ENCODE results near the gene CFAP20DC.
"Not testable (repeated sequence)": the region's sequence is repeated elsewhere in the genome, so short reads cannot be mapped to it uniquely, and the experiment has no call there.

Gene CFAP20DC

DNA sequence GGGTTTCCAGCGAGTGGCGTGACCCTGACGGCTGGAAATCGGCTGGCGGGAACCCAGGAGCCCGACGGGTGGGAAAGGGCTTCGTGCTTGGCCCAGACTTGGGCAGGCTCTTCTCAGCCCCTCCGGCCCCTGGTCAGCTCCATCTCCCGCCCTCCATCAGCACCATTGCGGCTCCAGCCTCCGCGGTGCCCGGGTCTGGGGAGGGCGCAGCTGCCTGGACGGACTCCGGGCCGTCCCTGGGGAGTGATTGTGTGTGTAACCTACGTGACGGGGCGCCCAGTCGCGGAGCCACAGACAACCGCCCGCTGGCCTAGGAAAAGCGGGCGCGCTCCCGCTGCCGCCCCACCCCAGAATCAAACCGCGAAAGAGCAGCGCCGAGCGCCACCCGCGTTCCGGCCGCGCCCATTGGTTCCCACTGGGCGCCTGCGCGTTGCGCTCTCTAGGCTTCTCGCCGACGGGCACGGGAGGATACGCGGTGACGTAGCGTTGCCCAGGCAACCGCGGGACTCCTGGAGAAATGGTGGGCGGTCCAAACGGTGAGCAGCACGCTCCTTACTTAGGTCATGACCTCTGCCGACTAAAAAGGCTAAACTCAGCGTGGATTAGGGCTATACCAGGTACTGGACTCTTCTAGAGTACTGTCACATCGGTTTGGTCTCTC, at the start of gene CFAP20DC:
CFAP20DC (minus strand) TSS at position 355 of the 661 bp plus-strand sequence. CDS start 394 bp downstream, outside the sequence.
- peak; percentile 94 for DNase-seq
- in situ Hi-C loops (cut with HindIII; ENCODE audit: low pct_ligation_motif_present, low pct_unique_long_range_greater_than_20kb, low sequenced_read_pairs), result no loop called here

- DNase-seq; in situ Hi-C loops (cut with HindIII; ENCODE audit: low pct_ligation_motif_present, low pct_unique_long_range_greater_than_20kb, low sequenced_read_pairs): not testable (repeated sequence)
Measured at GRCh38 chr3:59098516-59098915, 48.7 kb upstream of the CFAP20DC start.

- in situ Hi-C loops (cut with HindIII; ENCODE audit: low pct_ligation_motif_present, low pct_unique_long_range_greater_than_20kb, low sequenced_read_pairs), result no loop called here
- no peak for DNase-seq
Measured at GRCh38 chr3:59094446-59094845, 44.6 kb upstream of the CFAP20DC start.

- no peak for DNase-seq
- in situ Hi-C loops (cut with HindIII; ENCODE audit: low pct_ligation_motif_present, low pct_unique_long_range_greater_than_20kb, low sequenced_read_pairs), result no loop called here
Measured at GRCh38 chr3:59093521-59093920, 43.7 kb upstream of the CFAP20DC start.

DNA sequence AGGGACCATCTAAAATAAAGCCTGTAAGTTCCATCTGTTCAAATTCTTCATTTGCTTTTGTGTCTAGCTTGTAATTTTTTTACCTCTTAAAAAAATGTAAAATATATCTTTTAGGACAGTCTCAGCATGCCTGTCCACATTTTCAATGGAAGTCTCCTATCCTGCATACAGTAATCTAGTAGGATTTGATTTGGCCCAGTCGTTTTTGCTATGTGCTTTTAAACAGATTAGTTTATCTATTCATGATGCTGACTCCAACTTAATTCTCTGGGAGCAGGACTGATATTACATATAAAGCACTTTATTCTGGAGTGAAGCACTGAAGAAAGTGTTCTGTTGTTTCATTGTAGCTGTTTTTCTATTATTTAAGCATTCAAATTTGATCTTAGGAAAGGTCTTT, 38.9 kb upstream of the CFAP20DC start:
- in situ Hi-C loops (cut with HindIII; ENCODE audit: low pct_ligation_motif_present, low pct_unique_long_range_greater_than_20kb, low sequenced_read_pairs), result no loop called here

GRCh38 chr3:59085976-59086375, 36.2 kb upstream of the CFAP20DC start:
- no peak for DNase-seq
- in situ Hi-C loops (cut with HindIII; ENCODE audit: low pct_ligation_motif_present, low pct_unique_long_range_greater_than_20kb, low sequenced_read_pairs), result no loop called here

More for the DNA sequence above, 38.9 kb upstream of the CFAP20DC start:
- no peak for DNase-seq

DNA sequence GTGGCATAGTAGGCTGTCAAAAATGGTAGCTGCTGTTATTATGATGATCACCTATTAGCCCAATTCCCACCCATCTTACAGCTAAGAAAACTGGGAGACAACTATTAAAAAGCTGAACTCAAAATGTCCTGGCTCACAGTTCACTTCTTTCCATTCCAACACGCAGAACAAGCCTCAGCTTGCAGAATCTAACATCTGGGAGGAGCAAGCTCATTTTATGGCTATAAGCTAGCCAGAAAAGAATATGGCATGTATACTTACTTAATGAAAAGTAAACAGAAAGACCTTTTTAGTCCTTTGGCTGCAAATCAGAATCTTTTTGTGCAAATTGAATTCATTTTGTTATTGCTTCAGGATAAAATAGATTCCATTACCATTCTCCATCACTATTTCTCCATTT, 34.8 kb upstream of the CFAP20DC start:
- in situ Hi-C loops (cut with HindIII; ENCODE audit: low pct_ligation_motif_present, low pct_unique_long_range_greater_than_20kb, low sequenced_read_pairs), result no loop called here
- no peak for DNase-seq

- in situ Hi-C loops (cut with HindIII; ENCODE audit: low pct_ligation_motif_present, low pct_unique_long_range_greater_than_20kb, low sequenced_read_pairs), result no loop called here
- no peak for DNase-seq
Measured at GRCh38 chr3:59082106-59082505, 32.3 kb upstream of the CFAP20DC start.

- DNase-seq, result no peak
- in situ Hi-C loops (cut with HindIII; ENCODE audit: low pct_ligation_motif_present, low pct_unique_long_range_greater_than_20kb, low sequenced_read_pairs), result no loop called here
Measured at GRCh38 chr3:59081071-59081470, 31.2 kb upstream of the CFAP20DC start.

- in situ Hi-C loops (cut with HindIII; ENCODE audit: low pct_ligation_motif_present, low pct_unique_long_range_greater_than_20kb, low sequenced_read_pairs), result no loop called here
- DNase-seq, result no peak
Measured at GRCh38 chr3:59079962-59080361, 30.1 kb upstream of the CFAP20DC start.

GRCh38 chr3:59074764-59075163, 24.9 kb upstream of the CFAP20DC start:
- no peak for DNase-seq
- in situ Hi-C loops (cut with HindIII; ENCODE audit: low pct_ligation_motif_present, low pct_unique_long_range_greater_than_20kb, low sequenced_read_pairs), result no loop called here

- in situ Hi-C loops (cut with HindIII; ENCODE audit: low pct_ligation_motif_present, low pct_unique_long_range_greater_than_20kb, low sequenced_read_pairs), result no loop called here
- DNase-seq, result no peak
Measured at GRCh38 chr3:59072681-59073080, 22.9 kb upstream of the CFAP20DC start.

DNA sequence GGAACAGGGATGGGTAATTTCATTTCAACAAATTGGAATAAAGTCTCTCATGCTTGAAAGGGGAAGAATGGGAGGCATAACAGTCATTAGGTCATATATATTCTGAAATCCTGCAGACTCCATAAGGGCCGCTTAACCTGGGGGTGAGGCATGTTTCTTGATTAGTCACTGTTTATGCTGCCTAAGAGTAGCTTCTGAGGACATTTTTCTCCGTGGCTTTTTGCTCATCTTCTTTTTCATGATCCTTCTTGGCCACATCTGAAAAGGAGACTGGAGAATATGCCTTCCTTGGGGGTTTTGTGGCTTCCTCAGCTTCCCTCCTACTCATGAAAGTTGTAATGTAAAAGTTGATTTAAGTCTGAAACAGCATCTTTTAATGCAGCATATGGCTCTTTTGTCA, 20.0 kb upstream of the CFAP20DC start:
- DNase-seq, result no peak
- in situ Hi-C loops (cut with HindIII; ENCODE audit: low pct_ligation_motif_present, low pct_unique_long_range_greater_than_20kb, low sequenced_read_pairs), result no loop called here

DNA sequence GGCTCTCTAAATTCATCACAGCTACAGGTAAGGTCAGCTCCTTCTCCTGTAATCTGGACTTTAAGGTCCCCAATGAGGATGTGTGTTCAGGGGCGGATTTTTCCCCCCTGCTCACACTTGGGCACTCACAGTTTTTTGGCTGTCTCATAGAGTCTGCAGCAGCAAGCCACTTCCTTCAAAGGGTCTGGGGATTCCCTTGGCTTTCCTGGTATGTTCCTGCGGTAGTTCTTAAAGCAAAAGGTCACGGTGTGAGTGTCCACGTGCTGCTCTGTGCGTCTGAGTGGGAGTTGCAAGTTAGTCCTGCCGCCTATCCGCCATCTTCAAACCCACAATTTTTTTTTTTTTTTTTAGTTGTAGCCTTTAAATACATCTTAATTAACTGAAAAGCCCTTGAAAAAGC, 15.4 kb upstream of the CFAP20DC start:
- DNase-seq, result no peak
- in situ Hi-C loops (cut with HindIII; ENCODE audit: low pct_ligation_motif_present, low pct_unique_long_range_greater_than_20kb, low sequenced_read_pairs), result no loop called here

DNA sequence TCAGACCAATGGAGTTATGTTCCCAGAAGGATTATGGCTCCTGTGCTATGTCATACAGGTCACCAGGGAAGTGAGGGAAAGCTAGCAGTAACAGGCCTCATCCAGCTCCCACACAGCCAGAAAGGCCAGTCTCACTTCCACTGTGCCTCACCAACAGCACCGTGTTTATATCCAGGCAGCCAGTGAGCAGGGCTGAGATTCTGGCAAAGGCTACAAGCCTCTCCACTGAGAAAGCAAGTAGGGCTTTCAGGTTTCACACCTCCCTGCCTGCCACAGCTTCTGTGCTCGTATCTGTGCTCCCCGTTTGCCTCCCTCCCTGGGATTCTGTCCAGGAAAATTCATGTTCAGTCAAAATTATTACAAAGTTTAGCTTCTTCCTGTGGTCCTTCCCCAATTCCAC, 14.9 kb upstream of the CFAP20DC start:
- in situ Hi-C loops (cut with HindIII; ENCODE audit: low pct_ligation_motif_present, low pct_unique_long_range_greater_than_20kb, low sequenced_read_pairs), result no loop called here
- DNase-seq, result no peak

DNA sequence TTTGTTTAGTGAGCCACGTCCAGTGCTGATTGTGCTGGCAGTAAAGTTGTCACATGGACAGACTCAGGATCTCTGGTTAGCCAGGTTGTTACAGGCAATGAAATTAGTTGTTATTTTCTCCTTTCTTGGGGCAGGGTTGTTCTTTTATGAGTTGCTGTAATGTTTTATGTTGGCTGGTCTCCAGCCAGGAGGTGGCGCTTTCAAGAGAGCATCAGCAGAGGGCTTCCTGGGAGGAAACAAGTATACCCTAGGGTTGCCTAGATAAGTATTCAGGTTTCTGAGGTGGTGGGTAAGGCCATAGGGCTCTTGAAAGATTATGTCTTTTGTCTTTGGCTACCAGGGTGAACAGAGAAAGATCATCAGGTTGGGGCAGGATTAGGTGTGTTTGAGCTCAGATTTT, 14.5 kb upstream of the CFAP20DC start:
- DNase-seq, result no peak
- in situ Hi-C loops (cut with HindIII; ENCODE audit: low pct_ligation_motif_present, low pct_unique_long_range_greater_than_20kb, low sequenced_read_pairs), result no loop called here

- in situ Hi-C loops (cut with HindIII; ENCODE audit: low pct_ligation_motif_present, low pct_unique_long_range_greater_than_20kb, low sequenced_read_pairs), result no loop called here
- DNase-seq, result no peak
Measured at GRCh38 chr3:59056706-59057105, 6.9 kb upstream of the CFAP20DC start.

GRCh38 chr3:59052803-59053411, 3.1 kb upstream of the CFAP20DC start:
- DNase-seq, result peak; percentile 53
- in situ Hi-C loops (cut with HindIII; ENCODE audit: low pct_ligation_motif_present, low pct_unique_long_range_greater_than_20kb, low sequenced_read_pairs), result no loop called here

DNA sequence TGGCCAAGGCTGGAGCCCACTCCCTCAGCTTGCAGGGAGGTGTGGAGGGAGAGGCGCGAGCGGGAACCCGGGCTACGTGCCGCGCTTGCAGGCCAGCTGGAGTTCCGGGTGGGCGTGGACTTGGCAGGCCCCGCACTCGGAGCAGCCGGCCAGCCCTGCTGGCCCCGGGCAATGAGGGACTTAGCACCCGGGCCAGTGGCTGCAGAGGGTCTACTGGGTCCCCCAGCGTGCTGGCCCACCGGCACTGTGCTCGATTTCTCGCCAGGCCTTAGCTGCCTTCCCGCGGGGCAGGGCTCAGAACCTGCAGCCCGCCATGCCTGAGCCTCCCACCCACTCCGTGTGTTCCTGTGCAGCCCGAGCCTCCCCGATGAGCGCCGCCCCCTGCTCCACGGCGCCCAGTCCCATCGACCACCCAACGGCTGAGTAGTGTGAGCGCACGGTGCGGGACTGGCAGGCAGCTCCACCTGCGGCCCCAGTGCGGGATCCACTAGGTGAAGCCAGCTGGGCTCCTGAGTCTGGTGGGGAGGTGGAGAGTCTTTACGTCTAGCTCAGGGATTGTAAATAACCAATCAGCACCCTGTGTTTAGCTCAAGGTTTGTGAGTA, 1.1 kb upstream of the CFAP20DC start:
- in situ Hi-C loops (cut with HindIII; ENCODE audit: low pct_ligation_motif_present, low pct_unique_long_range_greater_than_20kb, low sequenced_read_pairs), result not testable (repeated sequence)

DNA sequence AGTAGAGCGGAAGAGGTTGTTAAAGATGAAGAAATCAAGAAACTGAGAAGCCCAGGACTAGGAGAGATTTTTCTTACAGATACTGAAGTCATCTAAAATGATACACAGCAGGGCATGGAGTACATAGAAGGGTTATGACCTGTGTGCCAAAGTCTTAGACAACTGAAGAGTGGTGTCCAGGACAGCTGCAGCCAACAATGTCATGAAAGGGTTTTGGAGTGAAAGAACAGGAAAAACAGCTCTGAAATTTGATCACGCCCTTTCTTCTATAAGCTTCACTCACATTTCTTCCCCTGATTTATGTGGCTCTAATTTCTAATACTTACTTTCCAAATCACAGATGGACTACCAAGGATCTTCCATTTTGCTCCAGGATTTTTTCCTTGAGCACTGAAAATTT, 3.0 kb downstream of the CFAP20DC start:
- in situ Hi-C loops (cut with HindIII; ENCODE audit: low pct_ligation_motif_present, low pct_unique_long_range_greater_than_20kb, low sequenced_read_pairs), result no loop called here
- no peak for DNase-seq

More for the DNA sequence above, 1.1 kb upstream of the CFAP20DC start:
- not testable (repeated sequence) for DNase-seq
